NK-92 (cell line): ENCODE data around the gene DYNLT1.
"Not testable (repeated sequence)": the region's sequence is repeated elsewhere in the genome, so short reads cannot be mapped to it uniquely, and the experiment has no call there.

Experiments
- DNase-seq: peaks from one replicate; lab custom pipeline; 2025; ENCODE audit not compliant: unreplicated experiment; lab: John Stamatoyannopoulos, UW

DYNLT1 gene

GRCh38 chr6:158624684-158625682 lies 19.6 kb downstream of the DYNLT1 start:
- DNase-seq: no peak

GRCh38 chr6:158622545-158623190 lies 21.9 kb downstream of the DYNLT1 start:
- no peak for DNase-seq

GRCh38 chr6:158621694-158622544 lies 22.6 kb downstream of the DYNLT1 start:
- no peak for DNase-seq

GRCh38 chr6:158620963-158621693 lies 23.4 kb downstream of the DYNLT1 start:
- DNase-seq: no peak

- no peak for DNase-seq
Measured at GRCh38 chr6:158619922-158620801, 24.4 kb downstream of the DYNLT1 start.

- not testable (repeated sequence) for DNase-seq
Measured at GRCh38 chr6:158618289-158618688, 26.3 kb downstream of the DYNLT1 start.

GRCh38 chr6:158614606-158615005 lies 29.9 kb downstream of the DYNLT1 start:
- DNase-seq: not testable (repeated sequence)

GRCh38 chr6:158611541-158612370 lies 32.8 kb downstream of the DYNLT1 start:
- no peak for DNase-seq

- no peak for DNase-seq
Measured at GRCh38 chr6:158611039-158611438, 33.5 kb downstream of the DYNLT1 start.

- no peak for DNase-seq
Measured at GRCh38 chr6:158610319-158610968, 34.1 kb downstream of the DYNLT1 start.

GRCh38 chr6:158609455-158610155 lies 34.9 kb downstream of the DYNLT1 start:
- DNase-seq: no peak

- DNase-seq: no peak
Measured at GRCh38 chr6:158608221-158608620, 36.3 kb downstream of the DYNLT1 start.

- DNase-seq: no peak
Measured at GRCh38 chr6:158607411-158608170, 37.0 kb downstream of the DYNLT1 start.

- DNase-seq: no peak
Measured at GRCh38 chr6:158606935-158607334, 37.6 kb downstream of the DYNLT1 start.

GRCh38 chr6:158606011-158606410 lies 38.5 kb downstream of the DYNLT1 start:
- DNase-seq: not testable (repeated sequence)

GRCh38 chr6:158605266-158605878 lies 39.2 kb downstream of the DYNLT1 start:
- no peak for DNase-seq
